ENCODE data around the gene CDCA8.

GRCh38 chr1:37657620-37658412 is 34.5 kb upstream of the CDCA8 start:
- no peak for TF ChIP-seq CEBPB (IDR thresholded peaks at IDR 0.05; ENCODE audit: low read depth)
- no peak for TF ChIP-seq EZH2 (IDR thresholded peaks at IDR 0.05)
- no peak for TF ChIP-seq CTCF (IDR thresholded peaks at IDR 0.05 in 2 of 3, conservative IDR thresholded peaks at IDR 0.05 in 1 of 3; ENCODE audit: borderline replicate concordance in 1 of 3, insufficient read depth in 1 of 3, low read depth in 2 of 3, low read length in 2 of 3)
- TF ChIP-seq FOSL1 (IDR thresholded peaks at IDR 0.05; ENCODE audit: low read depth): no peak
